Measurements from ENCODE around the gene MCEE. TPM values are rescaled to one million over a fixed set of nuclear protein-coding genes. Genes with fewer than 3 reads are reported as not detected.

The MCEE gene
- polyA plus RNA-seq, 1 donor from 2014 or later: 25.9 TPM

DNA sequence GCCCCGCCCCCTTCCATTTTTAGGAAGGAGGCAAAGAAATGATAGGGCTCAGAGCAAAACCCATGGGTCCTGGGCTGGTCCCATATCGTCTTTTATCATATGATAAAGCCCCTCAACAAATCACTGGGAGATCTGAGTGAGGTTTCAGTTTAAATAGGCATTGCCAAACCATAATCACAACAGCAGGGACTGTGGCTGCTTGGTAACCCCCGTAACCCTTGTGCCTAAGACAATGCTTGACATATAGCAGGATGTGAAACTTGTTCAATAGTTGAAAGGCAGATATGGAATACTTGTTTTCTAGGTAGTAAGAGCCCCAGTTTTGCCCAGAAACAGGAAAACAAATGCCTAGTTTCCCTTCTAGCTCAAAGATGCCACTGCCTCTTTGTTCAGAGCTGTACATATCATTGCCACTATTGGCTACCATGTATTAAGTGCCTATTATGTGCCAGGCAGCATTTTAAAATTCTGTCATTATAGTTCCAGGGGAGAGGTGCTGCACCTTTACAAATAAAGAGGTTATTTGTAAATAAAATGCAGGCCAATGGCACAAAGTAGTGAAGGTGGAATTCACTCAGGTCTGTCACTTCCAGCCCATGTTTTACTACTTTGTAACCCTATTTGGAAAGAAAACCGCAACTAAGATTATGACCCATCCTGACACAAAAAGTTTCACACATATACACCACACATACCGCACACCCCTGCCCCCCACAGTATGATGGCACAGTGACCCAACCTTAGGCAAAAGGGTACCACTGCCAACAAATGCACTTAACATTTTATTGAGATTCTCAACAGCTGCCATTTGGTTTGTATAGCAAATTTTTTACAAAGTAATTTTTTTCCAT, 47.4 kb downstream of the MCEE start (continued):
- no peak for TF ChIP-seq EP300 (conservative IDR thresholded peaks at IDR 0.05; ENCODE audit: poor library complexity, severe bottlenecking)

DNA sequence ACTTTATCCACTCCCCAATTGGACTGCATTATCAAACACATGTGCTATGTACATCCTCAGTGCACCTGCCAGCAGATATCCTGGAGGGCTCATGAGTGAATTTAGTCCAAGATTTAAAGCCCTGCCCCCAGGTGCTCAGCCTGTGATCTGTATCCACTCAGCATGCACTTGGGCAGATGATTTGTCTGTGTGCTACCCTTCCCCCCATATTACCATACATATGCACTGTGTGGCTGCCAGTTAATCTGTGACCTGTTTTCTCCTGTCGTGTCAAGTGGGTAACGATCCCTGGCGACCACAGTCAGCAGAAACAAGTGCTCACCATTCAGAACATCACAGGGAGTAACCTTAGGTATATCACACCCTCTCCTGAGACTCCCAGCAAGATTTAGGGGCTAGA, 51.4 kb downstream of the MCEE start:
- Histone ChIP-seq H3K36me3 (ENCODE audit: insufficient read depth, low read length) (no peaks in the 10 kb centered on the region), H2AFZ (ENCODE audit: low read depth, low read length) (no peak overlapping the region)

DNA sequence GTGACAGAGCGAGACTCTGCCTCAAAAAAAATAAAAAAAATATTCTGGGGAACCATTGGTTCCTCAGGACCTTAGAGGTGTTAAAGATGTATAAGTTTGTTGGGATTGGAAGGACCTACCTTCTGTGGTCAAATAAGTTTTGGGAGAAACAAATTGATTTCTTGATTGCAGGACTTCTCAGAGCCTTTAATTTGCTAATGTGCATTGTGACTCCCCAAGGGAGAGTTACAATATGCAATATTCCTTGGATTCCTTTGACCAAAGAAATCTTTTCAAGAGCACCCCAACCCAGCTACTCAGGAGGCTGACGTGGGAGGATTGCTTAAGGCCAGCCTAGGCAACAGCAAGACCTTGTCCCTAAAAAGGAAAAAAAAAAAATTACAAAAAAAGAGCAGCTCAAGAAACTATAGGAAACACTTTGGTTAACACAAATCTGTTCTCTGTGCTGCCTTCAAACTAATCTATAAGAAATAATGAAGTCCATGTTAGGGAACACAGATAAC, 55.1 kb downstream of the MCEE start:
- H4K20me1 ChIP-seq (ENCODE audit: insufficient read depth): no peaks in the 10 kb centered on the region
- H3K27ac ChIP-seq (ENCODE audit: low read length): no peak overlapping the region
- H3K9me2 ChIP-seq (ENCODE audit: insufficient read depth, low read length): no peaks in the 10 kb centered on the region
- H3K36me3 ChIP-seq (ENCODE audit: insufficient read depth, low read length): no peaks in the 10 kb centered on the region
- H3F3A ChIP-seq (ENCODE audit: insufficient read depth, low read length, poor library complexity, severe bottlenecking): no peaks in the 10 kb centered on the region
- H3K4me2 ChIP-seq (ENCODE audit: low read length): no peak overlapping the region
- no peaks in the 10 kb centered on the region for H3K9me3 ChIP-seq (ENCODE audit: low read length)
- no peak overlapping the region for H3K4me3 ChIP-seq (ENCODE audit: low read length)
- H3K79me2 ChIP-seq (replicated peaks; ENCODE audit: insufficient read depth, low read length): peaks cover 14% of the 10 kb centered on the region
- H3K9ac ChIP-seq (ENCODE audit: low read length): no peak overlapping the region
- TF ChIP-seq POLR2AphosphoS5 (IDR thresholded peaks at IDR 0.05) (no peak), TAF1 (IDR thresholded peaks at IDR 0.05; ENCODE audit: low read depth) (no peak), MXI1 (conservative IDR thresholded peaks at IDR 0.05; ENCODE audit: poor library complexity, severe bottlenecking) (no peak), EP300 (conservative IDR thresholded peaks at IDR 0.05; ENCODE audit: poor library complexity, severe bottlenecking) (no peak), EZH2 (IDR thresholded peaks at IDR 0.05; ENCODE audit: borderline replicate concordance, insufficient read depth, low read length, poor library complexity, severe bottlenecking) (no peak), RAD21 (conservative IDR thresholded peaks at IDR 0.05) (no peak), SMC3 (conservative IDR thresholded peaks at IDR 0.05; ENCODE audit: poor library complexity) (no peak)
- TF ChIP-seq, protein P1, sequence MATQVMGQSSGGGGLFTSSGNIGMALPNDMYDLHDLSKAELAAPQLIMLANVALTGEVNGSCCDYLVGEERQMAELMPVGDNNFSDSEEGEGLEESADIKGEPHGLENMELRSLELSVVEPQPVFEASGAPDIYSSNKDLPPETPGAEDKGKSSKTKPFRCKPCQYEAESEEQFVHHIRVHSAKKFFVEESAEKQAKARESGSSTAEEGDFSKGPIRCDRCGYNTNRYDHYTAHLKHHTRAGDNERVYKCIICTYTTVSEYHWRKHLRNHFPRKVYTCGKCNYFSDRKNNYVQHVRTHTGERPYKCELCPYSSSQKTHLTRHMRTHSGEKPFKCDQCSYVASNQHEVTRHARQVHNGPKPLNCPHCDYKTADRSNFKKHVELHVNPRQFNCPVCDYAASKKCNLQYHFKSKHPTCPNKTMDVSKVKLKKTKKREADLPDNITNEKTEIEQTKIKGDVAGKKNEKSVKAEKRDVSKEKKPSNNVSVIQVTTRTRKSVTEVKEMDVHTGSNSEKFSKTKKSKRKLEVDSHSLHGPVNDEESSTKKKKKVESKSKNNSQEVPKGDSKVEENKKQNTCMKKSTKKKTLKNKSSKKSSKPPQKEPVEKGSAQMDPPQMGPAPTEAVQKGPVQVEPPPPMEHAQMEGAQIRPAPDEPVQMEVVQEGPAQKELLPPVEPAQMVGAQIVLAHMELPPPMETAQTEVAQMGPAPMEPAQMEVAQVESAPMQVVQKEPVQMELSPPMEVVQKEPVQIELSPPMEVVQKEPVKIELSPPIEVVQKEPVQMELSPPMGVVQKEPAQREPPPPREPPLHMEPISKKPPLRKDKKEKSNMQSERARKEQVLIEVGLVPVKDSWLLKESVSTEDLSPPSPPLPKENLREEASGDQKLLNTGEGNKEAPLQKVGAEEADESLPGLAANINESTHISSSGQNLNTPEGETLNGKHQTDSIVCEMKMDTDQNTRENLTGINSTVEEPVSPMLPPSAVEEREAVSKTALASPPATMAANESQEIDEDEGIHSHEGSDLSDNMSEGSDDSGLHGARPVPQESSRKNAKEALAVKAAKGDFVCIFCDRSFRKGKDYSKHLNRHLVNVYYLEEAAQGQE (IDR thresholded peaks at IDR 0.05; ENCODE audit: borderline replicate concordance): no peak
- TF ChIP-seq, protein P2, sequence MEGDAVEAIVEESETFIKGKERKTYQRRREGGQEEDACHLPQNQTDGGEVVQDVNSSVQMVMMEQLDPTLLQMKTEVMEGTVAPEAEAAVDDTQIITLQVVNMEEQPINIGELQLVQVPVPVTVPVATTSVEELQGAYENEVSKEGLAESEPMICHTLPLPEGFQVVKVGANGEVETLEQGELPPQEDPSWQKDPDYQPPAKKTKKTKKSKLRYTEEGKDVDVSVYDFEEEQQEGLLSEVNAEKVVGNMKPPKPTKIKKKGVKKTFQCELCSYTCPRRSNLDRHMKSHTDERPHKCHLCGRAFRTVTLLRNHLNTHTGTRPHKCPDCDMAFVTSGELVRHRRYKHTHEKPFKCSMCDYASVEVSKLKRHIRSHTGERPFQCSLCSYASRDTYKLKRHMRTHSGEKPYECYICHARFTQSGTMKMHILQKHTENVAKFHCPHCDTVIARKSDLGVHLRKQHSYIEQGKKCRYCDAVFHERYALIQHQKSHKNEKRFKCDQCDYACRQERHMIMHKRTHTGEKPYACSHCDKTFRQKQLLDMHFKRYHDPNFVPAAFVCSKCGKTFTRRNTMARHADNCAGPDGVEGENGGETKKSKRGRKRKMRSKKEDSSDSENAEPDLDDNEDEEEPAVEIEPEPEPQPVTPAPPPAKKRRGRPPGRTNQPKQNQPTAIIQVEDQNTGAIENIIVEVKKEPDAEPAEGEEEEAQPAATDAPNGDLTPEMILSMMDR (IDR thresholded peaks at IDR 0.05; ENCODE audit: poor library complexity, severe bottlenecking): no peak
- no peak overlapping the region for H2AFZ ChIP-seq (ENCODE audit: low read depth, low read length)
- no peaks in the 10 kb centered on the region for H3K27me3 ChIP-seq (ENCODE audit: insufficient read depth, low read depth, low read length)

More for the DNA sequence above, 51.4 kb downstream of the MCEE start:
- Histone ChIP-seq H3K79me2 (replicated peaks; ENCODE audit: insufficient read depth, low read length) (no peaks in the 10 kb centered on the region), H3K9me2 (ENCODE audit: insufficient read depth, low read length) (no peaks in the 10 kb centered on the region), H3K4me3 (ENCODE audit: low read length) (no peak overlapping the region), H3K9me3 (ENCODE audit: low read length) (no peaks in the 10 kb centered on the region), H3K4me2 (ENCODE audit: low read length) (no peak overlapping the region), H4K20me1 (ENCODE audit: insufficient read depth) (no peaks in the 10 kb centered on the region), H3F3A (ENCODE audit: insufficient read depth, low read length, poor library complexity, severe bottlenecking) (no peaks in the 10 kb centered on the region), H3K27ac (ENCODE audit: low read length) (no peak overlapping the region), H3K27me3 (ENCODE audit: insufficient read depth, low read depth, low read length) (no peaks in the 10 kb centered on the region), H3K9ac (ENCODE audit: low read length) (no peak overlapping the region)
- TF ChIP-seq EP300 (conservative IDR thresholded peaks at IDR 0.05; ENCODE audit: poor library complexity, severe bottlenecking) (no peak), MXI1 (conservative IDR thresholded peaks at IDR 0.05; ENCODE audit: poor library complexity, severe bottlenecking) (no peak), TAF1 (IDR thresholded peaks at IDR 0.05; ENCODE audit: low read depth) (no peak), RAD21 (conservative IDR thresholded peaks at IDR 0.05) (no peak), EZH2 (IDR thresholded peaks at IDR 0.05; ENCODE audit: borderline replicate concordance, insufficient read depth, low read length, poor library complexity, severe bottlenecking) (no peak)
- TF ChIP-seq, protein P1 (IDR thresholded peaks at IDR 0.05; ENCODE audit: borderline replicate concordance): no peak

Data from neural cell (in vitro differentiated cells).